Karpas-422 (cell line): ENCODE data around the gene LRP10. TPM values are rescaled to one million over a fixed set of nuclear protein-coding genes. Genes with fewer than 3 reads are reported as not detected.

ENCODE experiments used
- DNase-seq: peaks from one replicate; pipeline ENCODE4 v3.0.0-alpha.2; 2015
- H2AFZ ChIP-seq: fragments of 200-600 bp; sonication (generic); 2 replicates; pipeline ENCODE4 v1.6.1; 2014; ENCODE audit warnings: antibody characterized with exemption, low read length, mixed read lengths
- H3K27ac ChIP-seq: fragments of 200-600 bp; sonication (generic); 2 replicates; pipeline ENCODE4 v1.5.1; 2014; ENCODE audit warnings: mild to moderate bottlenecking, low read length, moderate library complexity
- H3K27me3 ChIP-seq: fragments of 200-600 bp; sonication (generic); 2 replicates; pipeline ENCODE4 v1.6.1; 2014; ENCODE audit warnings: low read length, mixed read lengths
- H3K36me3 ChIP-seq: fragments of 200-600 bp; sonication (generic); 2 replicates; pipeline ENCODE4 v1.6.1; 2014; ENCODE audit warnings: low read length, mixed read lengths; ENCODE audit not compliant: insufficient read depth
- H3K4me1 ChIP-seq: fragments of 200-600 bp; sonication (generic); 2 replicates; pipeline ENCODE4 v1.6.1; 2014; ENCODE audit warnings: mild to moderate bottlenecking, low read length, mixed read lengths
- H3K4me2 ChIP-seq: fragments of 200-600 bp; sonication (generic); 2 replicates; pipeline ENCODE4 v1.6.1; 2014; ENCODE audit warnings: low read length, low read depth, mild to moderate bottlenecking; ENCODE audit not compliant: poor library complexity, severe bottlenecking
- H3K4me3 ChIP-seq: fragments of 200-600 bp; sonication (generic); 2 replicates; pipeline ENCODE4 v1.5.1; 2014; ENCODE audit warnings: mild to moderate bottlenecking, antibody characterized with exemption, low read length, mixed read lengths
- H3K79me2 ChIP-seq: fragments of 200-600 bp; sonication (generic); 2 replicates; pipeline ENCODE4 v1.6.1; 2014; ENCODE audit warnings: mild to moderate bottlenecking, low read length, mixed read lengths
- H3K9ac ChIP-seq: fragments of 200-600 bp; sonication (generic); 2 replicates; pipeline ENCODE4 v1.6.0; 2014; ENCODE audit warnings: low read length
- H3K9me2 ChIP-seq: fragments of 200-600 bp; sonication (generic), shearing (Covaris generic); replicated peaks from 2 replicates; pipeline ENCODE4 v1.6.0; 2014; ENCODE audit warnings: mild to moderate bottlenecking, low read length, moderate library complexity; ENCODE audit not compliant: insufficient read depth
- H3K9me3 ChIP-seq: fragments of 300-700, 200-600 bp; sonication (generic); 2 replicates; pipeline ENCODE4 v1.6.1; 2014; ENCODE audit warnings: low read length, mixed read lengths
- H4K20me1 ChIP-seq: fragments of 200-600 bp; sonication (generic); 2 replicates; pipeline ENCODE4 v1.6.1; 2014; ENCODE audit warnings: mild to moderate bottlenecking, antibody characterized with exemption, low read length, low read depth; ENCODE audit not compliant: insufficient read depth
- total RNA-seq: library from RNA; depleted of rRNA; stranded (reverse); fragments of >200 nt; shearing (Covaris generic); gene quantifications from 2 replicates; pipeline ENCODE4 v1.2.3, GENCODE V29; 2014; ENCODE audit warnings: low replicate concordance

The LRP10 gene
- total RNA-seq, 1 experiment from 2014 or later, result 43.1 TPM

DNA sequence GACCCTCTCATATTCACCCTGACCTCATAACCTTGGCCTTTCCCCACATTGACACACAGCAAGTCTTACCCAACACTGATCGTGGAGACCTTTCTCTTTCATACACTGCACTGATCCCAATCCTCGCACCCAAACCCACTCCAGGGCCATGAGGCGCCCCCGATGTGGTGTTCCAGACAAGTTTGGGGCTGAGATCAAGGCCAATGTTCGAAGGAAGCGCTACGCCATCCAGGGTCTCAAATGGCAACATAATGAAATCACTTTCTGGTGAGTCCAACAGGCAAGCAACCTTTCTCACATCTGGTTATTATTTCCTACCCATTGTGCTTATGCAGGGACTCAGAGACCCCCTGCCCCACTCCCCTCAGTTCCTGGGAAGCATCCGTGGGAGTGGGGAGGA, 29.8 kb upstream of the LRP10 start:
- Histone ChIP-seq H3K9me2 (no peaks in the 10 kb centered on the region), H2AFZ (no peak overlapping the region), H3K27ac (no peak overlapping the region), H3K4me3 (no peak overlapping the region), H4K20me1 (no peaks in the 10 kb centered on the region), H3K36me3 (no peaks in the 10 kb centered on the region), H3K9me3 (no peaks in the 10 kb centered on the region), H3K4me1 (no peaks in the 10 kb centered on the region), H3K9ac (no peak overlapping the region), H3K27me3 (no peaks in the 10 kb centered on the region), H3K4me2 (no peak overlapping the region), H3K79me2 (no peaks in the 10 kb centered on the region)
- no peak for DNase-seq

- no peak overlapping the region for H3K9ac ChIP-seq
- H3K4me3 ChIP-seq, result no peak overlapping the region
- no peak for DNase-seq
- no peak overlapping the region for H3K27ac ChIP-seq
- H3K27me3 ChIP-seq, result no peaks in the 10 kb centered on the region
- no peaks in the 10 kb centered on the region for H3K9me3 ChIP-seq
- H3K4me2 ChIP-seq, result no peak overlapping the region
- H2AFZ ChIP-seq, result no peak overlapping the region
- H3K9me2 ChIP-seq, result no peaks in the 10 kb centered on the region
- H3K4me1 ChIP-seq, result no peaks in the 10 kb centered on the region
- no peaks in the 10 kb centered on the region for H3K79me2 ChIP-seq
- H4K20me1 ChIP-seq, result no peaks in the 10 kb centered on the region
- H3K36me3 ChIP-seq, result no peaks in the 10 kb centered on the region
Measured at GRCh38 chr14:22842211-22843122, 29.1 kb upstream of the LRP10 start.

DNA sequence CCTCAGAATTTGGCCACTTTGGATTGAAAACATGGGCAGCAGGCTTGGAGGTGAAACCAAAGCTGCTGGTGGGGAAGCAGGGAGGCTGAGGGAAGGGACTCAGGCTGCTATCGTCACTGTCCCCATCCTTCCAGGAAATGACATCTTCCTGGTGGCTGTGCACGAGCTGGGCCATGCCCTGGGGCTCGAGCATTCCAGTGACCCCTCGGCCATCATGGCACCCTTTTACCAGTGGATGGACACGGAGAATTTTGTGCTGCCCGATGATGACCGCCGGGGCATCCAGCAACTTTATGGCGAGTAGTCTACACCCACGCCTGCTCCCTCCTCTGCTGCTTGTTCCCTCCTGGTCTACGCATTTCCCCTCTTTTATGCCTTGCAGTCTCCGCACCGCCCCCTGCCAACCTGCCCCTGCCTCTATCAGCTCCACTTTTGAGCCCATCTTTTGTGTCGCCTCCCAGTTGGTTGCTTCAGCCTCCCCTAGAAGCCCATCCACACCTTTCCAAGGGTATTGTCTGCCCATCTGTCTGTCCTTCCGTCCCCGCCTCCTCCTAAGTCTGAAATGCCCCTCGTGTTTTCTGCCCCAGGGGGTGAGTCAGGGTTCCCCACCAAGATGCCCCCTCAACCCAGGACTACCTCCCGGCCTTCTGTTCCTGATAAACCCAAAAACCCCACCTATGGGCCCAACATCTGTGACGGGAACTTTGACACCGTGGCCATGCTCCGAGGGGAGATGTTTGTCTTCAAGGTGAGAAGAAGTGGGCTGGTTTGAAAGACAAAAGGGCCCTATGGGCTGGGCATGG, 28.2 kb upstream of the LRP10 start:
- Histone ChIP-seq H3K36me3 (no peaks in the 10 kb centered on the region), H3K9me3 (no peaks in the 10 kb centered on the region), H3K4me3 (no peak overlapping the region), H3K9me2 (no peaks in the 10 kb centered on the region), H3K79me2 (no peaks in the 10 kb centered on the region), H3K4me1 (no peaks in the 10 kb centered on the region), H3K4me2 (no peak overlapping the region), H3K9ac (no peak overlapping the region), H4K20me1 (no peaks in the 10 kb centered on the region), H2AFZ (no peak overlapping the region), H3K27ac (no peak overlapping the region), H3K27me3 (no peaks in the 10 kb centered on the region)
- no peak for DNase-seq

DNA sequence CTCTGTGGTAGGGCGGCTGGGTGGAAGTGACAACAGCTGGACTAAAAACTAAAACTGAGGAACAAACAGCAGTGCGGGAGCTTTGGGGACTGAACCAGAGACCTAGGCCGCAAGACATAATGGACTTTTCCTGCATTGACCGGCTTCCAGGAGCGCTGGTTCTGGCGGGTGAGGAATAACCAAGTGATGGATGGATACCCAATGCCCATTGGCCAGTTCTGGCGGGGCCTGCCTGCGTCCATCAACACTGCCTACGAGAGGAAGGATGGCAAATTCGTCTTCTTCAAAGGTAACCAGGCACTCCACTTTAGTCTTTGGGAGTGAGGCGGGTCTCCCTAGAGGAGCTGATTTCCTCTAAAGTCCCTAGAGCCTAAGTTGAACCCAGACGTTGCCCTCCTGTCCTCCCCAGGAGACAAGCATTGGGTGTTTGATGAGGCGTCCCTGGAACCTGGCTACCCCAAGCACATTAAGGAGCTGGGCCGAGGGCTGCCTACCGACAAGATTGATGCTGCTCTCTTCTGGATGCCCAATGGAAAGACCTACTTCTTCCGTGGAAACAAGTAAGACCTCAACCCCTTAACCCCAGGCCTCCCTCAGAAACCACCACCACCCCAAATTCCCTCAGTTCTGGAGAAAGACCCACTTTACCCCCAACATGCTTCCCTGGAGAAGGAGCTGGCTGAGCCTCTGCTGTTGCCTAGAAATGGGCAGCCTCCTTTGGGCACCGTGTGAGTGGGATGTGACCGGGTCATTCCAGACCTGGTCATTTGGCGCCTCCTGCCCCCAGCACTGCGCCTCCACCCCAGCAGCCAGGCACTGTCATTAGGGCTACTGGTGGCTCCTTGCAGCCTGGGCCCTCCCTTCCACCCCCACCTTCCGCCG, 27.1 kb upstream of the LRP10 start:
- no peaks in the 10 kb centered on the region for H4K20me1 ChIP-seq
- no peak overlapping the region for H2AFZ ChIP-seq
- H3K27me3 ChIP-seq, result no peaks in the 10 kb centered on the region
- no peaks in the 10 kb centered on the region for H3K9me3 ChIP-seq
- H3K9ac ChIP-seq, result no peak overlapping the region
- no peak overlapping the region for H3K27ac ChIP-seq
- H3K36me3 ChIP-seq, result no peaks in the 10 kb centered on the region
- H3K4me1 ChIP-seq, result no peaks in the 10 kb centered on the region
- DNase-seq, result no peak
- no peaks in the 10 kb centered on the region for H3K79me2 ChIP-seq
- no peak overlapping the region for H3K4me2 ChIP-seq
- no peaks in the 10 kb centered on the region for H3K9me2 ChIP-seq
- H3K4me3 ChIP-seq, result no peak overlapping the region

- H3K9ac ChIP-seq, result no peak overlapping the region
- DNase-seq, result no peak
- H3K4me1 ChIP-seq, result no peaks in the 10 kb centered on the region
- H3K9me2 ChIP-seq, result no peaks in the 10 kb centered on the region
- no peaks in the 10 kb centered on the region for H3K9me3 ChIP-seq
- no peak overlapping the region for H2AFZ ChIP-seq
- H3K4me2 ChIP-seq, result no peak overlapping the region
- H3K4me3 ChIP-seq, result no peak overlapping the region
- no peak overlapping the region for H3K27ac ChIP-seq
- no peaks in the 10 kb centered on the region for H3K36me3 ChIP-seq
- H3K79me2 ChIP-seq, result no peaks in the 10 kb centered on the region
- H4K20me1 ChIP-seq, result no peaks in the 10 kb centered on the region
- H3K27me3 ChIP-seq, result no peaks in the 10 kb centered on the region
Measured at GRCh38 chr14:22845103-22845394, 26.5 kb upstream of the LRP10 start.

GRCh38 chr14:22845821-22846625, 25.5 kb upstream of the LRP10 start:
- H3K27ac ChIP-seq, result no peak overlapping the region
- no peak overlapping the region for H3K9ac ChIP-seq
- H3K4me1 ChIP-seq, result no peaks in the 10 kb centered on the region
- no peak for DNase-seq
- no peaks in the 10 kb centered on the region for H3K27me3 ChIP-seq
- H3K79me2 ChIP-seq, result no peaks in the 10 kb centered on the region
- no peak overlapping the region for H3K4me3 ChIP-seq
- no peaks in the 10 kb centered on the region for H3K36me3 ChIP-seq
- H2AFZ ChIP-seq, result no peak overlapping the region
- H3K9me3 ChIP-seq, result no peaks in the 10 kb centered on the region
- no peak overlapping the region for H3K4me2 ChIP-seq
- no peaks in the 10 kb centered on the region for H3K9me2 ChIP-seq
- no peaks in the 10 kb centered on the region for H4K20me1 ChIP-seq

- Histone ChIP-seq H3K27me3 (no peaks in the 10 kb centered on the region), H3K36me3 (no peaks in the 10 kb centered on the region), H3K4me3 (no peak overlapping the region), H3K79me2 (no peaks in the 10 kb centered on the region), H3K4me1 (no peaks in the 10 kb centered on the region), H4K20me1 (no peaks in the 10 kb centered on the region), H3K9me3 (no peaks in the 10 kb centered on the region), H2AFZ (no peak overlapping the region), H3K9me2 (no peaks in the 10 kb centered on the region), H3K4me2 (no peak overlapping the region), H3K9ac (no peak overlapping the region), H3K27ac (no peak overlapping the region)
- no peak for DNase-seq
Measured at GRCh38 chr14:22846811-22847307, 24.7 kb upstream of the LRP10 start.
